AG09309 (cell line): ENCODE data around the gene ZNF608.

Source experiments
- DNase-seq: peaks from one replicate; pipeline ENCODE4 v3.0.0-alpha.2; 2010; ENCODE audit warnings: low read depth
- H3K4me3 ChIP-seq: 2 replicates; pipeline ENCODE4 v1.5.1; 2011; ENCODE audit warnings: mild to moderate bottlenecking, low read depth, low read length, moderate library complexity; ENCODE audit not compliant: control insufficient read depth
- CTCF ChIP-seq: IDR thresholded peaks from 2 replicates; pipeline ENCODE4 v1.5.1; 2011; ENCODE audit warnings: mild to moderate bottlenecking, low read depth, low read length, inconsistent platforms; ENCODE audit not compliant: insufficient read depth, control insufficient read depth; ENCODE audit errors: missing control alignments

ZNF608 gene

GRCh38 chr5:124764992-124765611 lies 18.7 kb upstream of the ZNF608 start:
- no peak overlapping the region for H3K4me3 ChIP-seq
- no peak for DNase-seq
- TF ChIP-seq CTCF, result no peak

GRCh38 chr5:124764585-124764984 lies 18.1 kb upstream of the ZNF608 start:
- no peak for DNase-seq
- no peak overlapping the region for H3K4me3 ChIP-seq
- no peak for TF ChIP-seq CTCF

GRCh38 chr5:124761010-124761409 lies 14.6 kb upstream of the ZNF608 start:
- TF ChIP-seq CTCF, result no peak
- no peak overlapping the region for H3K4me3 ChIP-seq
- no peak for DNase-seq

- no peak for DNase-seq
- H3K4me3 ChIP-seq, result no peak overlapping the region
- no peak for TF ChIP-seq CTCF
Observed at GRCh38 chr5:124760608-124761007, 14.2 kb upstream of the ZNF608 start.

- no peak for DNase-seq
- no peak for TF ChIP-seq CTCF
- H3K4me3 ChIP-seq, result no peak overlapping the region
Observed at GRCh38 chr5:124755565-124755964, 9.1 kb upstream of the ZNF608 start.

GRCh38 chr5:124755041-124755440 lies 8.6 kb upstream of the ZNF608 start:
- H3K4me3 ChIP-seq, result no peak overlapping the region
- TF ChIP-seq CTCF, result no peak
- no peak for DNase-seq
